Spinal cord (tissue), 10 donors: ENCODE data around the gene HOXB1. TPM values are rescaled to one million over a fixed set of nuclear protein-coding genes. Genes with fewer than 3 reads are reported as not detected.
"Not testable (repeated sequence)": the region's sequence is repeated elsewhere in the genome, so short reads cannot be mapped to it uniquely, and the experiment has no call there.

Experiments
- DNase-seq, 6 donors: peaks; one replicate each; pipeline versions ENCODE4 v3.0.0 to v3.0.0-alpha.2; 2013 to 2015; ENCODE audit warnings: low spot score in 6 of 6, low read depth in 4 of 6
- H3K27ac ChIP-seq: one replicate; pipeline ENCODE4 v1.5.1; 2013; ENCODE audit warnings: low read depth, low read length, control low read depth
- H3K27me3 ChIP-seq: one replicate; pipeline ENCODE4 v1.6.1; 2013; ENCODE audit warnings: low read length; ENCODE audit not compliant: control insufficient read depth, insufficient read depth
- H3K36me3 ChIP-seq: one replicate; pipeline ENCODE4 v1.6.1; 2013; ENCODE audit warnings: low read length; ENCODE audit not compliant: control insufficient read depth, insufficient read depth
- H3K4me1 ChIP-seq: one replicate; pipeline ENCODE4 v1.6.1; 2013; ENCODE audit warnings: low read length; ENCODE audit not compliant: control insufficient read depth, insufficient read depth
- H3K4me3 ChIP-seq: one replicate; pipeline ENCODE4 v1.5.1; 2013; ENCODE audit warnings: low read depth, low read length, control low read depth
- H3K9me3 ChIP-seq: one replicate; pipeline ENCODE4 v1.6.1; 2013; ENCODE audit warnings: low read length; ENCODE audit not compliant: control insufficient read depth, insufficient read depth
- WGBS: methylation state at CpG from one replicate; pipeline ENCODE4 v1.1.5; 2013; ENCODE audit warnings: missing lambda C conversion rate; ENCODE audit not compliant: insufficient coverage; 5-methylcytosine and 5-hydroxymethylcytosine counted together
- polyA plus RNA-seq, 2 donors: library from polyadenylated mRNA; unstranded; fragments of 120-200 nt; gene quantifications; one replicate each; pipeline ENCODE4 v1.2.1, GENCODE V29; 2013; ENCODE audit not compliant: insufficient read length in 2 of 2
- small RNA-seq: library from RNA; depleted of rRNA; stranded (forward); fragments of <200 nt; gene quantifications from one replicate; pipeline ENCODE3, GENCODE V24; 2014; ENCODE audit warnings: low replicate concordance
- total RNA-seq, 2 donors: library from RNA; depleted of rRNA in 1 of 2; stranded (reverse); fragments of 120-200 nt in 1 of 2; fragments of >200 nt in 1 of 2; gene quantifications; one replicate each; pipeline versions ENCODE4 v1.2.3 to v1.2.4, GENCODE V29; 2013 to 2014
- donor health status: healthy.

Gene HOXB1
- total and polyA plus RNA-seq, 4 donors = 0.16 to 0.32 (median 0.20) TPM; not detected in 1

DNA sequence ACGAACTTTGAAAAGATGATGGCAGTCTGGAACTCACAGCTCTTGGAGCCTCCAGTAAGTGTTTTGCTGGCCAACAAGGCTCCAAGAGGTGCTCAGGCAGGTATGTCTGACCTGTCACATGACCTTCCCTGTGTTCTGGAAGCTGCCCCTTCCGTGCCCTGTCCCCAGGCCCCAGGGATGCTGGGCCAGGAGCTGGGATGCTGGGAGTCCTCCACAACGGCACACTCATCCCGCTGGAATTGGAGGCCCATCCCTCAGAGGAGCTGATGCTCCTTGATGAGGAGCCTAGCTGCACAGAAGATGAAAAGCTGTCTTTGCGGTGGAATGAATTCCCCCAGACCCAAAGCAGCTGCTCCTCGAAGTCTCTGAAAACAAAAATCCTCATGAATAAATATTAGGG lies 47.8 kb downstream of the HOXB1 start:
- no peak for DNase-seq
- Histone ChIP-seq H3K9me3 (no peaks in the 10 kb centered on the region), H3K27ac (peak overlapping the region; percentile 44), H3K27me3 (no peaks in the 10 kb centered on the region), H3K4me1 (peaks cover 10% of the 10 kb centered on the region), H3K4me3 (no peak overlapping the region), H3K36me3 (no peaks in the 10 kb centered on the region)
- WGBS = 70% methylated on average over 3 of the region's 6 CpGs

- H3K4me1 ChIP-seq, H3K27me3 ChIP-seq, DNase-seq, H3K36me3 ChIP-seq, H3K4me3 ChIP-seq, H3K27ac ChIP-seq, H3K9me3 ChIP-seq: not testable (repeated sequence)
- 100% methylated on average over 1 of the region's 4 CpGs for WGBS
These were observed 48.5 kb downstream of the HOXB1 start for GRCh38 chr17:48482301-48482700.

- no peak overlapping the region for H3K27ac ChIP-seq
- H3K4me1 ChIP-seq = peaks cover 10% of the 10 kb centered on the region
- H3K9me3 ChIP-seq = no peaks in the 10 kb centered on the region
- no peaks in the 10 kb centered on the region for H3K27me3 ChIP-seq
- DNase-seq = no peak
- no peak overlapping the region for H3K4me3 ChIP-seq
- no peaks in the 10 kb centered on the region for H3K36me3 ChIP-seq
- no CpG with 5 or more reads among the region's 2 CpGs for WGBS
These were observed 51.8 kb downstream of the HOXB1 start for GRCh38 chr17:48479014-48479402.

Small RNA genes lying within 50 kb of the gene (small RNA-seq; reads per million reads assigned to genes)
- not detected for gene RF00019

Other genes starting within 250 kb of the HOXB1 start
- 10 to 100 TPM in 1 of 2 donors, 1 to 10 TPM in 1; 4.4 to 17.0 TPM for gene SKAP1, start 100.8 kb downstream of the HOXB1 start, total RNA-seq
- 10 to 100 TPM; 32.3 to 36.1 TPM for gene SKAP1, start 100.8 kb downstream of the HOXB1 start, polyA plus RNA-seq
- gene HOXB2, start 14.1 kb upstream of the HOXB1 start, total RNA-seq = 10 to 100 TPM in 1 of 2 donors, 1 to 10 TPM in 1; 6.6 to 10.2 TPM
- 10 to 100 TPM; 57.3 to 62.4 TPM for gene HOXB2, start 14.1 kb upstream of the HOXB1 start, polyA plus RNA-seq
- gene HOXB4, start 47.3 kb upstream of the HOXB1 start, total RNA-seq = 1 to 10 TPM; 6.0 to 6.5 TPM
- 10 to 100 TPM; 13.5 to 16.6 TPM for gene HOXB4, start 47.3 kb upstream of the HOXB1 start, polyA plus RNA-seq
- gene HOXB3, start 59.2 kb upstream of the HOXB1 start, total RNA-seq = 10 to 100 TPM; 23.8 to 48.5 TPM
- gene HOXB3, start 59.2 kb upstream of the HOXB1 start, polyA plus RNA-seq = 100 to 1,000 TPM; 141 to 162 TPM
- gene HOXB5, start 62.8 kb upstream of the HOXB1 start, total RNA-seq = 1 to 10 TPM; 2.9 to 4.2 TPM
- 100 to 1,000 TPM; 108 to 116 TPM for gene HOXB5, start 62.8 kb upstream of the HOXB1 start, polyA plus RNA-seq
- gene HOXB6, start 74.0 kb upstream of the HOXB1 start, total RNA-seq = 10 to 100 TPM; 20.2 to 41.3 TPM
- 100 to 1,000 TPM; 132 to 142 TPM for gene HOXB6, start 74.0 kb upstream of the HOXB1 start, polyA plus RNA-seq
- 10 to 100 TPM; 16.6 to 18.7 TPM for gene HOXB7, start 80.0 kb upstream of the HOXB1 start, total RNA-seq
- gene HOXB7, start 80.0 kb upstream of the HOXB1 start, polyA plus RNA-seq = 10 to 100 TPM; 80.7 to 99.7 TPM
- gene HOXB8, start 84.3 kb upstream of the HOXB1 start, total RNA-seq = 100 to 1,000 TPM in 1 of 2 donors, 10 to 100 TPM in 1; 23.7 to 110 TPM
- 100 to 1,000 TPM; 499 to 522 TPM for gene HOXB8, start 84.3 kb upstream of the HOXB1 start, polyA plus RNA-seq
- 10 to 100 TPM; 19.8 to 23.9 TPM for gene HOXB9, start 95.3 kb upstream of the HOXB1 start, total RNA-seq
- 100 to 1,000 TPM; 234 to 413 TPM for gene HOXB9, start 95.3 kb upstream of the HOXB1 start, polyA plus RNA-seq
- not detected for gene PRAC1, start 191.5 kb upstream of the HOXB1 start, total RNA-seq
- gene PRAC1, start 191.5 kb upstream of the HOXB1 start, polyA plus RNA-seq = not detected
- gene PRAC2, start 192.2 kb upstream of the HOXB1 start, total RNA-seq = not detected
- gene PRAC2, start 192.2 kb upstream of the HOXB1 start, polyA plus RNA-seq = not detected
- under 1 TPM in 1 of 2 donors, not detected in 1; 0.40 TPM for gene HOXB13, start 197.7 kb upstream of the HOXB1 start, total RNA-seq
- not detected for gene HOXB13, start 197.7 kb upstream of the HOXB1 start, polyA plus RNA-seq